Central memory CD4-positive, alpha-beta T cell (primary cell): ENCODE results near the gene PEMT.

Experiments
- DNase-seq: peaks from one replicate; pipeline ENCODE4 v3.0.0; 2022

The PEMT gene

GRCh38 chr17:17603895-17604225 is 12.4 kb upstream of the PEMT start:
- no peak for DNase-seq

- DNase-seq = no peak
These were observed 11.8 kb upstream of the PEMT start for GRCh38 chr17:17603178-17603894.

- no peak for DNase-seq
These were observed 8.5 kb upstream of the PEMT start for GRCh38 chr17:17599965-17600364.

GRCh38 chr17:17598003-17598402 is 6.5 kb upstream of the PEMT start:
- no peak for DNase-seq

- DNase-seq = no peak
These were observed 4.2 kb upstream of the PEMT start for GRCh38 chr17:17595755-17596154.

- DNase-seq = no peak
These were observed 1.7 kb upstream of the PEMT start for GRCh38 chr17:17593222-17593620.

- DNase-seq = no peak
These were observed 589 bp downstream of the PEMT start for GRCh38 chr17:17590883-17591354.

GRCh38 chr17:17590141-17590751 is 1.3 kb downstream of the PEMT start:
- no peak for DNase-seq

- DNase-seq = no peak
These were observed 3.7 kb downstream of the PEMT start for GRCh38 chr17:17587614-17588337.

GRCh38 chr17:17582372-17582771 is 9.1 kb downstream of the PEMT start:
- DNase-seq = no peak

GRCh38 chr17:17581509-17581908 is 10.0 kb downstream of the PEMT start:
- no peak for DNase-seq

- DNase-seq = no peak
These were observed 10.6 kb downstream of the PEMT start for GRCh38 chr17:17580662-17581470.

- DNase-seq = no peak
These were observed 11.8 kb downstream of the PEMT start for GRCh38 chr17:17579691-17580090.

GRCh38 chr17:17577373-17577772 is 14.1 kb downstream of the PEMT start:
- no peak for DNase-seq

GRCh38 chr17:17576772-17577234 is 14.7 kb downstream of the PEMT start:
- DNase-seq = no peak

- DNase-seq = no peak
These were observed 15.9 kb downstream of the PEMT start for GRCh38 chr17:17575360-17576251.

GRCh38 chr17:17573912-17574311 is 17.6 kb downstream of the PEMT start:
- DNase-seq = no peak

- no peak for DNase-seq
These were observed 19.3 kb downstream of the PEMT start for GRCh38 chr17:17572010-17572785.

GRCh38 chr17:17570798-17571716 is 20.5 kb downstream of the PEMT start:
- no peak for DNase-seq
